Muscle of leg (tissue), 11 donors: ENCODE results near the gene ATP6AP2. TPM values are rescaled to one million over a fixed set of nuclear protein-coding genes. Genes with fewer than 3 reads are reported as not detected.
"Not testable (repeated sequence)": the region's sequence is repeated elsewhere in the genome, so short reads cannot be mapped to it uniquely, and the experiment has no call there.

ENCODE experiments used
- DNase-seq: peaks from one replicate; pipeline ENCODE4 v3.0.0; 2013
- H3K27ac ChIP-seq: one replicate; pipeline ENCODE4 v1.5.1; 2013; ENCODE audit warnings: mild to moderate bottlenecking, low read length, control low read depth
- H3K27me3 ChIP-seq: one replicate; pipeline ENCODE4 v1.6.1; 2013; ENCODE audit warnings: low read length; ENCODE audit not compliant: control insufficient read depth, insufficient read depth
- H3K36me3 ChIP-seq: one replicate; pipeline ENCODE4 v1.6.1; 2013; ENCODE audit warnings: low read length; ENCODE audit not compliant: control insufficient read depth, insufficient read depth
- H3K4me1 ChIP-seq: one replicate; pipeline ENCODE4 v1.6.1; 2013; ENCODE audit warnings: low read length; ENCODE audit not compliant: control insufficient read depth, insufficient read depth
- H3K4me3 ChIP-seq: one replicate; pipeline ENCODE4 v1.5.1; 2013; ENCODE audit warnings: low read length, control low read depth
- H3K9me3 ChIP-seq: replicated peaks from 2 replicates; pipeline ENCODE4 v1.6.1; 2013; ENCODE audit warnings: low read depth, low read length; ENCODE audit not compliant: control insufficient read depth
- WGBS: methylation state at CpG from one replicate; pipeline ENCODE4 v1.1.5; 2013; ENCODE audit warnings: missing lambda C conversion rate; ENCODE audit not compliant: insufficient coverage; 5-methylcytosine and 5-hydroxymethylcytosine counted together
- polyA plus RNA-seq, 8 donors: library from polyadenylated mRNA; unstranded; fragments of 120-200 nt; gene quantifications; one replicate each; pipeline versions ENCODE4 v1.2.1 to v1.2.3, GENCODE V29; 2013; ENCODE audit warnings: inconsistent platforms in 1 of 8, low replicate concordance in 1 of 8; ENCODE audit not compliant: insufficient read length in 8 of 8, insufficient read depth in 1 of 8
- total RNA-seq: library from RNA; stranded (reverse); fragments of 120-200 nt; gene quantifications from one replicate; pipeline ENCODE4 v1.2.4, GENCODE V29; 2013

ATP6AP2 gene
- total and polyA plus RNA-seq, 9 donors = 47.1 to 93.5 (median 66.1) TPM

DNA sequence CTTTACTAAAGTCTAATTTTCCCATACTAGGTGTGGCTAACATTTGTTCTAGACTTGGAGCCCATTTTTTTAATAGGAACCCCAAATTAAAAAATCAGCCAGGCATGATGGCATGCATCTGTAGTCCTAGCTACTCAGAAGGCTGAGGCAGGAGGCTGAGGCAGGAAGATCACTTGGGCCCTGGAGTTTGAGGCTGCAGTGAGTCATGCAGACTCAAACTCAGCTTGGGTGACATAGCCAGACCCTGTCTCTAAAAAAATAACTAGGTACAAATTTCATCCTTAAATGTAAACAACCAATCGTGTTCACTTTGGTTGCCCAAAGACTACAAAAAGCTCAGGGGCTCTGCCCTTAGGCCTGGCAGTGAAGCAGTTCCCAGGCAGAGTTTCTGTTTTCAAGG is 6.9 kb downstream of the ATP6AP2 start:
- peaks cover 11% of the 10 kb centered on the region for H3K36me3 ChIP-seq
- peaks cover 26% of the 10 kb centered on the region for H3K27me3 ChIP-seq
- WGBS = 100% methylated on average over 1 of the region's 1 CpG
- H3K4me1 ChIP-seq, H3K27ac ChIP-seq, DNase-seq, H3K9me3 ChIP-seq, H3K4me3 ChIP-seq: not testable (repeated sequence)

- Histone ChIP-seq H3K27me3 (peaks cover 27% of the 10 kb centered on the region), H3K36me3 (peaks cover 11% of the 10 kb centered on the region)
- H3K9me3 ChIP-seq, H3K4me1 ChIP-seq, DNase-seq, H3K4me3 ChIP-seq, H3K27ac ChIP-seq: not testable (repeated sequence)
- 80% methylated on average over 3 of the region's 6 CpGs for WGBS
Measured at GRCh38 chrX:40589616-40590321, 9.0 kb downstream of the ATP6AP2 start.

- H3K9me3 ChIP-seq = no peaks in the 10 kb centered on the region
- 92% methylated on average over 6 of the region's 6 CpGs for WGBS
- peaks cover 12% of the 10 kb centered on the region for H3K27me3 ChIP-seq
- H3K36me3 ChIP-seq = no peaks in the 10 kb centered on the region
- no peaks in the 10 kb centered on the region for H3K4me1 ChIP-seq
- no peak overlapping the region for H3K4me3 ChIP-seq
- DNase-seq = no peak
- no peak overlapping the region for H3K27ac ChIP-seq
Measured at GRCh38 chrX:40603446-40603845, 22.7 kb downstream of the ATP6AP2 start.

DNA sequence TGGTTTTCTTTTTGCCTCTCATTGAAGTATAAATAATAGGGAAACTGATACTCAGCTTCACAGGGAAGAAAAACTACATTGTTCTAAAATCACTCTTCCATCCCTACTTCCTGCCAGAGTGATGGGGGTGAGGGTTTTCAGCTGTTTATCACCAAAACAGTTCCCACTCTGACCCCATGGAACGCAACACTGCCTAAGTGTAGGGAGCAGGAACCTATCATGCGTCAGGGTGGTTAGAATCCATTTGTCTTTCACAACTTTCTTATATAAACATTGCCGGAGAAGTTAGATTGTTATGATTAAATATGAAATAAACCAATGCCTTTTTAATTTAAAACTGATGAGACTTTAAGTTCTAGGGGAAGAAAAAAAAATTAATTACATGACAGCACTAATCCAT is 26.6 kb downstream of the ATP6AP2 start:
- H3K27me3 ChIP-seq = peaks cover 11% of the 10 kb centered on the region
- no peaks in the 10 kb centered on the region for H3K4me1 ChIP-seq
- WGBS = no CpG with 5 or more reads among the region's 3 CpGs
- no peak overlapping the region for H3K27ac ChIP-seq
- H3K36me3 ChIP-seq = no peaks in the 10 kb centered on the region
- no peak overlapping the region for H3K4me3 ChIP-seq
- DNase-seq = no peak
- H3K9me3 ChIP-seq = no peaks in the 10 kb centered on the region

DNA sequence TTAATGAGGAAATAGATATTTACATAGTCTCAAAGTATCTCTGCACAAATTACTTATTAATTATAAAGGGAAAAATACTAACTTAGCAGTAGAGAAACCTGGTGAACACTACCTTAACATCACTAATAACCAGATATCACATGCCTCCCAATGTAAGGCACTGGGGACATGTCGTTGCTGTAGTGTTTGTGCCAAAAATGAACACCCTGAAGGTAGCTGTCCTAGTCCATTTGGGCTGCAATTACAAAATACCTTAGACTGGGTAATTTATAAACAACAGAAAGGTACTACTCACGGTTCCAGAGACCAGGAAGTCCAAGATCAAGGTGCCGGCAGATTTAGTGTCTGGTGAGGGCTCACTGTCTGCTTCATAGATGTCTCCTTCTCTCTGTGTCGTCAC is 31.7 kb downstream of the ATP6AP2 start:
- Histone ChIP-seq H3K9me3 (no peaks in the 10 kb centered on the region), H3K27me3 (peaks cover 12% of the 10 kb centered on the region), H3K4me1 (no peaks in the 10 kb centered on the region), H3K27ac (no peak overlapping the region), H3K4me3 (no peak overlapping the region), H3K36me3 (no peaks in the 10 kb centered on the region)
- no peak for DNase-seq
- WGBS = 67% methylated on average over 2 of the region's 4 CpGs

- Histone ChIP-seq H3K4me3 (no peak overlapping the region), H3K4me1 (no peaks in the 10 kb centered on the region)
- 76% methylated on average over 5 of the region's 9 CpGs for WGBS
Measured at GRCh38 chrX:40615976-40616375, 35.2 kb downstream of the ATP6AP2 start.

GRCh38 chrX:40617566-40617965 is 36.8 kb downstream of the ATP6AP2 start:
- Histone ChIP-seq H3K9me3 (no peaks in the 10 kb centered on the region), H3K4me3 (no peak overlapping the region), H3K36me3 (no peaks in the 10 kb centered on the region), H3K4me1 (no peaks in the 10 kb centered on the region), H3K27ac (no peak overlapping the region), H3K27me3 (peaks cover 19% of the 10 kb centered on the region)
- no peak for DNase-seq
- 88% methylated on average over 4 of the region's 7 CpGs for WGBS

More at GRCh38 chrX:40615976-40616375, 35.2 kb downstream of the ATP6AP2 start:
- DNase-seq = no peak
- Histone ChIP-seq H3K9me3 (no peaks in the 10 kb centered on the region), H3K36me3 (no peaks in the 10 kb centered on the region), H3K27me3 (peaks cover 22% of the 10 kb centered on the region), H3K27ac (no peak overlapping the region)

GRCh38 chrX:40622479-40623138 is 41.8 kb downstream of the ATP6AP2 start:
- Histone ChIP-seq H3K27ac (no peak overlapping the region), H3K27me3 (peaks cover 32% of the 10 kb centered on the region), H3K4me3 (no peak overlapping the region), H3K4me1 (no peaks in the 10 kb centered on the region), H3K36me3 (no peaks in the 10 kb centered on the region), H3K9me3 (peaks cover 3% of the 10 kb centered on the region)
- no peak for DNase-seq
- WGBS = 56% methylated on average over 18 of the region's 18 CpGs

DNA sequence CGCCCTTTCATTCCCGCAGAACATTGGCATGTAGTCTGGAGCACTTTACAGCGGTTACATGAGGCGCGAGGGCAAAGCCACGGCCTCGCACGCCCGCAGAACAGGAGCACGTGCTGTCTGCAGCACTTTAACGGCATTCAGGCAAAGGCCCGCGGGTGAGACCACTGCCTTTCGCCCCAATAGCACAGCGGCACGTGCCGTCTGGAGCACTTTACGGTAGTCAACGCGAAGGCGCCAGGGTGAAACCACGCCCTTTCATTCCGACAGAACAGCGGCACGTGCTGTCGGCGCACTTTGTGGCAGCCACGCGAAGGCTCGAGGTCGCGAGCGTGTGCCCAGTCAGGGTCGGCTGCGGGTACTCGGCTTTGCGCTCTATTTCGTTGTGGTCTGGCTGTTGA is 42.4 kb downstream of the ATP6AP2 start, which contains the start of gene MPC1L:
TSS of gene MPC1L (plus strand) at position 290 of the 398 bp plus-strand sequence. CDS start 138 bp downstream, outside the sequence.
- peaks cover 30% of the 10 kb centered on the region for H3K27me3 ChIP-seq
- no peaks in the 10 kb centered on the region for H3K4me1 ChIP-seq
- DNase-seq = no peak
- H3K36me3 ChIP-seq = peaks cover under 1% of the 10 kb centered on the region
- peaks cover 3% of the 10 kb centered on the region for H3K9me3 ChIP-seq
- WGBS = 89% methylated on average over 38 of the region's 38 CpGs
- no peak within 1 kb of the TSS for H3K27ac ChIP-seq
- no peak within 1 kb of the TSS for H3K4me3 ChIP-seq

DNA sequence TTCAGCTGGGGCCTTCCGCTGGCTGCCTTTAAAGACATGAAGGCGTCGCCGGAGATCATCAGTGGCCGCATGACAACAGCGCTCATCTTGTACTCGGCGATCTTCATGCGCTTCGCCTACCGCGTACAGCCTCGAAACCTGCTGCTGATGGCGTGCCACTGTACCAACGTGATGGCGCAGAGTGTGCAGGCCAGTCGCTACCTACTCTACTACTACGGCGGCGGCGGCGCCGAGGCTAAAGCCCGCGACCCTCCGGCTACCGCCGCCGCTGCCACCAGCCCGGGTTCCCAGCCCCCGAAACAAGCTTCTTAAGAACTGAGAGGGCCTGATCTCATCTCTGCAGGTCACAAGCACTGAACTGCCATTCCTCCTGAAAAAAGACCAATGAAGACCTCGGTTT is 42.9 kb downstream of the ATP6AP2 start:
- Histone ChIP-seq H3K27ac (no peak overlapping the region), H3K4me1 (no peaks in the 10 kb centered on the region), H3K27me3 (peaks cover 33% of the 10 kb centered on the region), H3K36me3 (peaks cover 3% of the 10 kb centered on the region), H3K9me3 (peaks cover 3% of the 10 kb centered on the region), H3K4me3 (no peak overlapping the region)
- DNase-seq = no peak
- 85% methylated on average over 23 of the region's 32 CpGs for WGBS
